ENCODE data around the gene RIMBP2. TPM values are rescaled to one million over a fixed set of nuclear protein-coding genes. Genes with fewer than 3 reads are reported as not detected.

Gene RIMBP2
- total RNA-seq, 6 experiments from 2014 or later = not detected

- TF ChIP-seq CTCF (IDR thresholded peaks at IDR 0.05) = no peak
- H3K4me3 Mint-ChIP-seq = no peak overlapping the region
- no peaks in the 10 kb centered on the region; the same call in none of the 2 replicates for H3K27me3 Mint-ChIP-seq (ENCODE audit: insufficient read depth)
- no peak for DNase-seq
- H3K4me1 Mint-ChIP-seq (ENCODE audit: low read depth) = no peaks in the 10 kb centered on the region
- no peak overlapping the region for H3K27ac Mint-ChIP-seq
- peaks cover 62% of the 10 kb centered on the region for H3K9me3 Mint-ChIP-seq
- H3K36me3 Mint-ChIP-seq (ENCODE audit: low read depth) = peaks cover 4% of the 10 kb centered on the region; the same call in 1 of the 2 replicates
These were observed 12.2 kb downstream of the RIMBP2 start for GRCh38 chr12:130703733-130704375.

GRCh38 chr12:130702966-130703732 is 12.9 kb downstream of the RIMBP2 start:
- no peak for TF ChIP-seq CTCF (IDR thresholded peaks at IDR 0.05)
- no peaks in the 10 kb centered on the region; the same call in none of the 2 replicates for H3K27me3 Mint-ChIP-seq (ENCODE audit: insufficient read depth)
- H3K4me3 Mint-ChIP-seq = no peak overlapping the region
- DNase-seq = no peak
- H3K4me1 Mint-ChIP-seq (ENCODE audit: low read depth) = no peaks in the 10 kb centered on the region
- H3K9me3 Mint-ChIP-seq = peaks cover 63% of the 10 kb centered on the region
- H3K36me3 Mint-ChIP-seq (ENCODE audit: low read depth) = peaks cover 4% of the 10 kb centered on the region; the same call in 1 of the 2 replicates
- no peak overlapping the region for H3K27ac Mint-ChIP-seq

- Mint-ChIP-seq H3K4me1 (ENCODE audit: low read depth) (no peaks in the 10 kb centered on the region), H3K36me3 (ENCODE audit: low read depth) (0 out of 2 replicates have a peak, but pooled peaks cover 4% of the 10 kb centered on the region), H3K27ac (no peak overlapping the region), H3K9me3 (peaks cover 60% of the 10 kb centered on the region), H3K27me3 (ENCODE audit: insufficient read depth) (no peaks in the 10 kb centered on the region; the same call in 1 of the 2 replicates), H3K4me3 (no peak overlapping the region)
- no peak for TF ChIP-seq CTCF (IDR thresholded peaks at IDR 0.05)
- DNase-seq = no peak
These were observed 14.7 kb downstream of the RIMBP2 start for GRCh38 chr12:130701402-130701744.

- H3K27ac Mint-ChIP-seq = no peak overlapping the region
- peaks cover 57% of the 10 kb centered on the region for H3K9me3 Mint-ChIP-seq
- H3K4me1 Mint-ChIP-seq (ENCODE audit: low read depth) = no peaks in the 10 kb centered on the region
- TF ChIP-seq CTCF (IDR thresholded peaks at IDR 0.05) = no peak
- no peak overlapping the region for H3K4me3 Mint-ChIP-seq
- no peaks in the 10 kb centered on the region; the same call in 1 of the 2 replicates for H3K27me3 Mint-ChIP-seq (ENCODE audit: insufficient read depth)
- DNase-seq = no peak
- 0 out of 2 replicates have a peak, but pooled peaks cover 4% of the 10 kb centered on the region for H3K36me3 Mint-ChIP-seq (ENCODE audit: low read depth)
These were observed 15.4 kb downstream of the RIMBP2 start for GRCh38 chr12:130700492-130701401.

- Mint-ChIP-seq H3K36me3 (ENCODE audit: low read depth) (no peaks in the 10 kb centered on the region), H3K4me1 (ENCODE audit: low read depth) (no peaks in the 10 kb centered on the region), H3K27me3 (ENCODE audit: insufficient read depth) (no peaks in the 10 kb centered on the region; the same call in 1 of the 2 replicates), H3K9me3 (peaks cover 59% of the 10 kb centered on the region), H3K4me3 (no peak overlapping the region), H3K27ac (no peak overlapping the region)
- no peak for TF ChIP-seq CTCF (IDR thresholded peaks at IDR 0.05)
- no peak for DNase-seq
These were observed 18.0 kb downstream of the RIMBP2 start for GRCh38 chr12:130698106-130698505.

Measured in HFFc6 (cell line).